Measurements from ENCODE around the gene SLC8A1. TPM values are rescaled to one million over a fixed set of nuclear protein-coding genes. Genes with fewer than 3 reads are reported as not detected.

The SLC8A1 gene
- total RNA-seq, 1 donor from 2014 or later, result 1.9 TPM

DNA sequence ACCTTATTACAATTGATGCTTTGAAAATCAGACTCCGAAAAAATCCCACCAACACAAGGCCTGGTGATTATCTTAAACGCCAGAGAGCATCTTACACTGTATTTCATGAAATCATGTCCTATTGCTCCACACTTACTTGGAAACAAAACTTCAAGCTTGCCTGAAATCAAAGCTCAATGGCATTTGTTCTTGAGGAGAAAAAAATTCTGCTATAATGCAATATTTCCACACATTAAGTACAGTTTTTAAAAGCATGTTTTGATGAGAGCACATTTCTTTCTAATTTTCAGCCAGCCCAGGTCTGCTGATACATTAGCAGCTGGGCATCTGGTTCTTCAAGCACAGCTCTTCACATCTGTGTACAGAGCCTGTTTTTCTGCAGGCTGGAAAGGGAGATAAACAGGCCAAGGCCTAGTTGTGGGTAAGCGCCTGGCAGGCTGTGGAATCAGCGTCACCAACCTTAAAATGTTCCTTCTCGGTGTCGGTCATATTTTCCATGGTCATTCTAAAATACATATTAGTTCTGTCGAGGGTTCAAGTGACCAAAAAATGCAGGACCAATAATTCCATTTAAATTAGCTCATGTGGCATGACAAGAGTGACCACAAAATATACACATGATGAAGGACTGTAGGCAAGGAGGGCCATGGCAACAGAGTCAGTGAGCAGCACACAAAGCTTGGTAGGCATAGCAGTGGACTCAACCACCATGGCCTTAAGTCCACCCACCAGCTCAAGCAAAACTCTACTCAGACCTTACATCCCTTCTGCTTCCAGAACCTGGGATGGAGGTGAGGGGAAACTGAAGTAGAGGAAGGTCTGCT, 20.9 kb downstream of the SLC8A1 start:
- no peak overlapping the region for H3K27ac Mint-ChIP-seq (ENCODE audit: unreplicated experiment)
- no peak for TF ChIP-seq CTCF (IDR thresholded peaks at IDR 0.05; ENCODE audit: partially characterized antibody, unreplicated experiment)

DNA sequence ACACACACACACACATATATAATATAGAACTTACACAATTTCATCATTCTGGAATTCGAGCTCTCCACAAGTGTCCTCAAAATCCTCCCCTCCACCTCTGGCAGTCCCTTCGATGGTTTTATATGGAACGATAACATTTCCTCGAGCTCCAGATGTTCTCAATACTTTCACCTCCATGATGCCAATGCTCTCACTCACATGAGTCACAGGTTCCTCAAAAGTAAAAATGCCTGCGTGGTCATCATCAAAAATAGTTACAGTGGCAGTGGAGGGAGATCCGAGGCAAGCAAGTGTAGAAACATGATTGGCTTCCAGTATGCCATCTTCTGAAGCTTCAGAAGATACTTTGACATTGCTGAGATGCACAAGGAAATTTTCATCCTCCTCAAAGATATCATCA, 23.5 kb downstream of the SLC8A1 start:
- Mint-ChIP-seq H3K36me3 (ENCODE audit: unreplicated experiment) (no peaks in the 10 kb centered on the region), H3K4me1 (ENCODE audit: low read depth, unreplicated experiment) (peaks cover 8% of the 10 kb centered on the region), H3K27ac (ENCODE audit: unreplicated experiment) (no peak overlapping the region), H3K9me3 (ENCODE audit: unreplicated experiment) (peaks cover 4% of the 10 kb centered on the region), H3K4me3 (ENCODE audit: unreplicated experiment) (no peak overlapping the region), H3K27me3 (ENCODE audit: unreplicated experiment) (no peaks in the 10 kb centered on the region)
- DNase-seq, result no peak
- no peak for TF ChIP-seq CTCF (IDR thresholded peaks at IDR 0.05; ENCODE audit: partially characterized antibody, unreplicated experiment)

More for the DNA sequence above, 20.9 kb downstream of the SLC8A1 start:
- DNase-seq, result no peak
- Mint-ChIP-seq H3K4me3 (ENCODE audit: unreplicated experiment) (no peak overlapping the region), H3K27me3 (ENCODE audit: unreplicated experiment) (peaks cover 3% of the 10 kb centered on the region), H3K4me1 (ENCODE audit: low read depth, unreplicated experiment) (peaks cover 19% of the 10 kb centered on the region), H3K36me3 (ENCODE audit: unreplicated experiment) (no peaks in the 10 kb centered on the region), H3K9me3 (ENCODE audit: unreplicated experiment) (peaks cover 9% of the 10 kb centered on the region)

DNA sequence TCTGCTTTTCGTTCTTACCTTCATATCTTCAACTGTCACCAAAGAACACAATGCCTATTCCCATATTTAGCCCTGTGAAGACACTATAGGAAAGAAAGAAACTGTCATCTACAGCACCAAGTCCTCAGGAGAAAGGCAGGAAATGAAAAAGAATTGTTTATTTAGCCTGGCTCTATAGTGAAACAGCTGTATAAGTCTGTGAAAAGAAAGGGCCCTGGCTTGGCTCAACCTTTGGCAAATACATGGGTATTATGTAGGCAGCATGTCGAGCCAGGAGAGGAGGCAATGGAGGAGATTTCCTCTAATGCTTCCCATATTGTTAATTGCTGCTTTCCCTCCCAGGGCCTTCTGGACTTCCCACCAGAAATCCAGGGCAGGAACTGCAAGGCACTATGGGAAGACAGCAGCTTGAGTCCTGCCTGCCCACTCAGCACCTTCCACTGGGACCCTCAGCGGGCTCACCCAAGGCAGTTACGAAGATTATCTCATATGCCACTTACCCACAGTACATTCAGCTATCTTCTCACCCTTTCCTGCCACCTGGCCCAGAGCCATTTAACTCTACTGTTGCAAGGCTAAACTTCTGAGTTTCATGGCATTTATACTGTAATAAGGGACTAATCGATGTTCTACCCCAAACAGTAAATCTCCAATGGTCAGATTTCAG, 30.1 kb downstream of the SLC8A1 start:
- Mint-ChIP-seq H3K4me3 (ENCODE audit: unreplicated experiment) (no peak overlapping the region), H3K27me3 (ENCODE audit: unreplicated experiment) (no peaks in the 10 kb centered on the region), H3K27ac (ENCODE audit: unreplicated experiment) (no peak overlapping the region), H3K36me3 (ENCODE audit: unreplicated experiment) (no peaks in the 10 kb centered on the region), H3K4me1 (ENCODE audit: low read depth, unreplicated experiment) (no peaks in the 10 kb centered on the region), H3K9me3 (ENCODE audit: unreplicated experiment) (no peaks in the 10 kb centered on the region)
- TF ChIP-seq CTCF (IDR thresholded peaks at IDR 0.05; ENCODE audit: partially characterized antibody, unreplicated experiment), result no peak
- no peak for DNase-seq

GRCh38 chr2:40420478-40420877, 31.4 kb downstream of the SLC8A1 start:
- DNase-seq, result no peak
- no peaks in the 10 kb centered on the region for H3K36me3 Mint-ChIP-seq (ENCODE audit: unreplicated experiment)
- H3K4me1 Mint-ChIP-seq (ENCODE audit: low read depth, unreplicated experiment), result no peaks in the 10 kb centered on the region
- H3K4me3 Mint-ChIP-seq (ENCODE audit: unreplicated experiment), result no peak overlapping the region
- H3K27ac Mint-ChIP-seq (ENCODE audit: unreplicated experiment), result no peak overlapping the region
- no peak for TF ChIP-seq CTCF (IDR thresholded peaks at IDR 0.05; ENCODE audit: partially characterized antibody, unreplicated experiment)
- H3K9me3 Mint-ChIP-seq (ENCODE audit: unreplicated experiment), result no peaks in the 10 kb centered on the region
- H3K27me3 Mint-ChIP-seq (ENCODE audit: unreplicated experiment), result no peaks in the 10 kb centered on the region

GRCh38 chr2:40419364-40419762, 32.5 kb downstream of the SLC8A1 start:
- Mint-ChIP-seq H3K27me3 (ENCODE audit: unreplicated experiment) (no peaks in the 10 kb centered on the region), H3K27ac (ENCODE audit: unreplicated experiment) (no peak overlapping the region), H3K36me3 (ENCODE audit: unreplicated experiment) (no peaks in the 10 kb centered on the region), H3K4me1 (ENCODE audit: low read depth, unreplicated experiment) (no peaks in the 10 kb centered on the region), H3K9me3 (ENCODE audit: unreplicated experiment) (no peaks in the 10 kb centered on the region), H3K4me3 (ENCODE audit: unreplicated experiment) (no peak overlapping the region)
- no peak for DNase-seq
- TF ChIP-seq CTCF (IDR thresholded peaks at IDR 0.05; ENCODE audit: partially characterized antibody, unreplicated experiment), result no peak
